Omental fat pad (tissue), 4 donors: ENCODE results near the gene LRIG3. TPM values are rescaled to one million over a fixed set of nuclear protein-coding genes. Genes with fewer than 3 reads are reported as not detected.
"Not testable (repeated sequence)": the region's sequence is repeated elsewhere in the genome, so short reads cannot be mapped to it uniquely, and the experiment has no call there.

ENCODE experiments used
- ATAC-seq: fragments of 150-250 bp; one replicate; pipeline ENCODE4 v1.9.1; 2016; ENCODE audit warnings: mild to moderate bottlenecking, moderate library complexity; ENCODE audit not compliant: low FRiP score
- DNase-seq: peaks from one replicate; pipeline ENCODE4 v3.0.0-alpha.2; 2019; ENCODE audit warnings: low spot score
- total RNA-seq, 4 donors: library from RNA; depleted of rRNA; stranded (reverse); fragments of >200 nt; gene quantifications; one replicate each; pipeline ENCODE4 v1.1.0, GENCODE V29; 2016
- TF ChIP-seq, protein P1 (sequence below), 3 donors: fragments of 450-650 bp; IDR thresholded peaks; one replicate each; pipeline ENCODE4 v1.5.1; 2016 to 2017; ENCODE audit warnings: antibody characterized with exemption in 3 of 3, mild to moderate bottlenecking in 3 of 3, moderate library complexity in 2 of 3

Gene LRIG3
- total RNA-seq, 4 donors from 2014 or later = 22.6 to 69.8 (median 31.4) TPM

DNA sequence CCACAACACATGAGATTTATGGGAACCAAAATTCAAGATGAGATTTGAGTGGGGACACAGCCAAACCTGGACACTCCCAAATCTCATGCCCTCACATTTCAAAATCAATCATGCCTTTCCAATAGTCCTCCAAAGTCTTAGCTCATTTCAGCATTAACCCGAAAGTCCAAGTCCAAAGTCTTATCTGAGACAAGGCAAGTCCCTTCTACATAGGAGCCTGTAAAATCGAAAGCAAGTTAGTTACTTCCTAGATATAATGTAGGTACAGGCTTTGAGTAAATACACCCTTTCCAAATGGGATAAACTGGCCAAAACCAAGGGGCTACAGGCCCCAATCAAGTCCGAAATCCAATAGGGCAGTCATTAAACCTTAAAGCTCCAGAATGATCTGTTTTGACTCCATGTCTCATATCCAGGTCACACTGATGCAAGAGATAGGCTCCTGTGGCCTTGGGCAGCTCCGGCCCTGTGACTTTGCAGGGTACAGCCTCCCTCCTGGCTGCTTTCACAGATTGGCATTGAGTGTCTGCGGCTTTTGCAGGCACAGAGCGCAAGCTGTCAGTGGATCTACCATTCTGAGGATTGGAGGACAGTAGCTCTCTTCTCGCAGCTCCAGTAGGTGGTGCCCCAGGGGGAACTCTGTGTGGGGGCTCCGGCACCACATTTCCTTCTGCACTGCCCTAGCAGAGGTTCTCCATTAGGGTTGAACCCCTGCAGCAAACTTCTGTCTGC, 60.1 kb downstream of the LRIG3 start:
- TF ChIP-seq, protein P1, sequence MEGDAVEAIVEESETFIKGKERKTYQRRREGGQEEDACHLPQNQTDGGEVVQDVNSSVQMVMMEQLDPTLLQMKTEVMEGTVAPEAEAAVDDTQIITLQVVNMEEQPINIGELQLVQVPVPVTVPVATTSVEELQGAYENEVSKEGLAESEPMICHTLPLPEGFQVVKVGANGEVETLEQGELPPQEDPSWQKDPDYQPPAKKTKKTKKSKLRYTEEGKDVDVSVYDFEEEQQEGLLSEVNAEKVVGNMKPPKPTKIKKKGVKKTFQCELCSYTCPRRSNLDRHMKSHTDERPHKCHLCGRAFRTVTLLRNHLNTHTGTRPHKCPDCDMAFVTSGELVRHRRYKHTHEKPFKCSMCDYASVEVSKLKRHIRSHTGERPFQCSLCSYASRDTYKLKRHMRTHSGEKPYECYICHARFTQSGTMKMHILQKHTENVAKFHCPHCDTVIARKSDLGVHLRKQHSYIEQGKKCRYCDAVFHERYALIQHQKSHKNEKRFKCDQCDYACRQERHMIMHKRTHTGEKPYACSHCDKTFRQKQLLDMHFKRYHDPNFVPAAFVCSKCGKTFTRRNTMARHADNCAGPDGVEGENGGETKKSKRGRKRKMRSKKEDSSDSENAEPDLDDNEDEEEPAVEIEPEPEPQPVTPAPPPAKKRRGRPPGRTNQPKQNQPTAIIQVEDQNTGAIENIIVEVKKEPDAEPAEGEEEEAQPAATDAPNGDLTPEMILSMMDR (IDR thresholded peaks at IDR 0.05) = no peak
- no peak for DNase-seq
- ATAC-seq = no peak

DNA sequence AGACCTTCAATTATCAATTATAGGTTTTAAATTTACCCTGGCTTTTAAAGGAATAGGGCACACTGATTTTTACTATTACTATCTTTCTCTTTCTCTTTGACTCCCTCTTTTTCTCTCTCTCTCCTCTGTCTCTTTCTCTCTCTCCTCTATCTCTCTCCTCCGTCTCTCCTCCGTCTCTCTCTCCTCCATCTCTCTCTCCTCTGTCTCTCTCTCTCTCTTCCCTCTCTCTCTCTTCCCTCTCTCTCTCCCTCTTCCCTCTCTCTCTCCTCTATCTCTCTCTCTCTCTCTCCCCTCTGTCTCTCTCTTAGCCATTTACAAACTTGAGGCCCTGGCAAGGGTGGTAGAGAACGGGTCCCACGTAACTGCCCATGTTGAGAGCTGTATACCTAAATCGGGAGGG, 62.3 kb downstream of the LRIG3 start:
- no peak for ATAC-seq
- no peak for DNase-seq
- TF ChIP-seq, protein P1 (IDR thresholded peaks at IDR 0.05) = no peak

DNA sequence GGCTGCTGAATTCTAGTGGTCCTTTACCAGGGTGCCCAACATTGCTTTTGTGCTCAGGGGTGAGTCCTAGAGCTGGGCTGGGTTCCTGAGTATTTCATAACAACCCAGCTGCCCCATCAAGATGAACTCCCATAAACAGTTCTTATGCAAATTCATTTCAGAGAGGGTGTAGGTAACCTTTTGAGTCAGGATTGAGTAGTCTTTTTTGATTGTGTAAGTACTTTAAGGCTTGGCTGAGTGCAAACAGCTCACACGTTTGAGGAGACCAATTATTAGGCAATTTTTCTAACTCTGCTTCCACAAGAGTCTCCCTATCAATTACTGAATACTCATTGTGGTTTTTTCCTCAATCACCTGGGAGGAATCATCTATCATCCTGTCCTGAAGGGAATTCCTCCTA, 63.1 kb downstream of the LRIG3 start:
- ATAC-seq, DNase-seq: not testable (repeated sequence)

DNA sequence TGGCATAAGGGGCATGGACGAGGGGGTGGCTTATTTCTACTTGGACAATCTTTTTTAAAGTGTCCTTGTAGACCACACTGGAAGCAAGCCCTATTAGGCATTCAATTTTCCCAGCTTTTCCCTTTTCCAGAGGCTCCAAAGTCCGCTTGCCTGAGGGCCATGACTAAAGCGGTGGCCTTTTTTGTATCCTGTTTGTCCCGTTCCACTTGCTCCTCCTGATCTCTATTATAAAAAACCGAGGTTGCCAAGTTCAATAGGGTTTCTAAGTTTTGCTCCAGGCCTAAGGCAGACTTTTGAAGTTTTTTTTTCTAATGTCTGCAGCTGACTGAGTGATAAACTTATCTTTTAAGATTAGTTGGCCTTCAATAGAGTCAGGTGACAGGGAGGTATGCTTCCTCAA, 64.7 kb downstream of the LRIG3 start:
- DNase-seq, ATAC-seq: not testable (repeated sequence)

DNA sequence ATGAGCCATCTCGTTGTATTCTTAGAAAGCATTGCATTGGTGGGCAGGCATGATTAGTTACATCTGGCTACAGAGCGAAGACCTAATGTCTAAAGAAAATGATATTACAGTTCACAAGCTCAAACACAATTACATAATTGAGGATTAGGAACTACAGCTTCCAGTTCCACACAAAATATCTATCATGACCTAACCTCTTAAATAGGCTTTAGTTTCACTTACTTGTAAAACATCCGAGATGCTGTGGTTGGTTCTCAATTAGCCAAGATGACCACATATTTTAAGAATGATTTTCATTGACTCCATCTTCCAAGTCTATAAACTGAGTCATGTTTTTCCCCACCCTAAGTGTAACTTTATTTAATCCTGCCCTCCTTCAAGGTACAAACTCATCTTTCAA, 69.5 kb downstream of the LRIG3 start:
- no peak for ATAC-seq
- TF ChIP-seq, protein P1 (IDR thresholded peaks at IDR 0.05) = no peak
- no peak for DNase-seq

DNA sequence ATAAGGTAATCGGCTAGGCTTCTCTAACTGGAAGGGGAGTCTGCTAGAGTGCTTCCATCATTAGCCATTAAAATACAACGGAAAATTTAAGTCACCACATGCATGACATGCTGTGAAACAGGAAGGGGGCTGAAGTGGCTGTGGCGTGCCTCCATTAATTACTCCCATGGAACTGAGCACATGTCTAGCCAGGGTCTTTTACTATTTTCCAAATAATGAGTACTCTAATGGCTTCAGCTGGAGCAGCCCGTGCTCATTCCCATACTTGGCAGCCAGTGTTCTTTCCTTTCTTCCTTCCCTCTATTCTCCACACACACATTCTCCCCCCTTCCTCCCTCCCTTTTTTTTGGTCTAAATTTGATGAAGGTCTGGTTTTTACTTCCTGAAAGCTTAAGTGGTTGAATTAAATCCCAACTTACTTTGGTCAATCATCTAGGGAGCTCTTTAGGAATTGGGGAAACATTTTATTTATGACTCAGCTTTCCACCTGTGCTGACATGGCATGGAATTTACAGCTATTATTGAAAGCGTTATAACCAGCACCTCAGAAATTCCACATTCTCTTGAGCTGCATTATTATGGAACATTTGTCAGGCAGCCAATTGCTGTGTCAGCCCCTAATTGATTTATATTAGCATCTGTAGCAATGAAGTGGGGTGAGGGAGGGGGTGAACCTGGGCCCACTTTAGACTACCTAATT, 72.3 kb downstream of the LRIG3 start:
- TF ChIP-seq, protein P1 (IDR thresholded peaks at IDR 0.05) = no peak
- DNase-seq (no peak), ATAC-seq (no peak)

DNA sequence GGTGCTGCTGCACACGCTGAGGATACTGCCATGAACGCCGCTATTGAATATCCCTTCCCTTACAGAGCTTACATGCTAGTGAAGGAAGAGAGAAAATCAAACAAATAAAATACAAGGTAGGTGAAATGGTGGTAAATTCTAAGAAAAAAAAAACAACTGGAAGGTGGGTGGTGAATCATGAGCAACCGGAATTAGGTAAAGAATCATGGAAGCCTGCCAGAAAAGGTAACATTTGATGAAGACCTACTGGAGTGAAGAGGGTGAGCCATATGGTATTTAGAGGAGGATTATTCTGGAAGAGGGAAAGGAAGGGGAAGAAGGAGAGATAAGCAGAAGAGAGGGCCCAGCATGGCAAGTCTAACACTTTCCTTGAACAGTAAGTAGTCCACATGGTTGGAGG, 76.1 kb downstream of the LRIG3 start:
- DNase-seq (no peak), ATAC-seq (no peak)
- TF ChIP-seq, protein P1 (IDR thresholded peaks at IDR 0.05) = no peak
